ENCODE data around the gene SIPA1. TPM values are rescaled to one million over a fixed set of nuclear protein-coding genes. Genes with fewer than 3 reads are reported as not detected.
A peak's percentile ranks its signal among the peaks of the same experiment; 100 is the strongest.

SIPA1 gene, protein sequence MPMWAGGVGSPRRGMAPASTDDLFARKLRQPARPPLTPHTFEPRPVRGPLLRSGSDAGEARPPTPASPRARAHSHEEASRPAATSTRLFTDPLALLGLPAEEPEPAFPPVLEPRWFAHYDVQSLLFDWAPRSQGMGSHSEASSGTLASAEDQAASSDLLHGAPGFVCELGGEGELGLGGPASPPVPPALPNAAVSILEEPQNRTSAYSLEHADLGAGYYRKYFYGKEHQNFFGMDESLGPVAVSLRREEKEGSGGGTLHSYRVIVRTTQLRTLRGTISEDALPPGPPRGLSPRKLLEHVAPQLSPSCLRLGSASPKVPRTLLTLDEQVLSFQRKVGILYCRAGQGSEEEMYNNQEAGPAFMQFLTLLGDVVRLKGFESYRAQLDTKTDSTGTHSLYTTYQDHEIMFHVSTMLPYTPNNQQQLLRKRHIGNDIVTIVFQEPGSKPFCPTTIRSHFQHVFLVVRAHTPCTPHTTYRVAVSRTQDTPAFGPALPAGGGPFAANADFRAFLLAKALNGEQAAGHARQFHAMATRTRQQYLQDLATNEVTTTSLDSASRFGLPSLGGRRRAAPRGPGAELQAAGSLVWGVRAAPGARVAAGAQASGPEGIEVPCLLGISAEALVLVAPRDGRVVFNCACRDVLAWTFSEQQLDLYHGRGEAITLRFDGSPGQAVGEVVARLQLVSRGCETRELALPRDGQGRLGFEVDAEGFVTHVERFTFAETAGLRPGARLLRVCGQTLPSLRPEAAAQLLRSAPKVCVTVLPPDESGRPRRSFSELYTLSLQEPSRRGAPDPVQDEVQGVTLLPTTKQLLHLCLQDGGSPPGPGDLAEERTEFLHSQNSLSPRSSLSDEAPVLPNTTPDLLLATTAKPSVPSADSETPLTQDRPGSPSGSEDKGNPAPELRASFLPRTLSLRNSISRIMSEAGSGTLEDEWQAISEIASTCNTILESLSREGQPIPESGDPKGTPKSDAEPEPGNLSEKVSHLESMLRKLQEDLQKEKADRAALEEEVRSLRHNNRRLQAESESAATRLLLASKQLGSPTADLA
- total RNA-seq = 100 to 1,000 TPM in 1 of 3 donors, 10 to 100 TPM in 2; 80.0 to 101 (median 95.4) TPM

DNA sequence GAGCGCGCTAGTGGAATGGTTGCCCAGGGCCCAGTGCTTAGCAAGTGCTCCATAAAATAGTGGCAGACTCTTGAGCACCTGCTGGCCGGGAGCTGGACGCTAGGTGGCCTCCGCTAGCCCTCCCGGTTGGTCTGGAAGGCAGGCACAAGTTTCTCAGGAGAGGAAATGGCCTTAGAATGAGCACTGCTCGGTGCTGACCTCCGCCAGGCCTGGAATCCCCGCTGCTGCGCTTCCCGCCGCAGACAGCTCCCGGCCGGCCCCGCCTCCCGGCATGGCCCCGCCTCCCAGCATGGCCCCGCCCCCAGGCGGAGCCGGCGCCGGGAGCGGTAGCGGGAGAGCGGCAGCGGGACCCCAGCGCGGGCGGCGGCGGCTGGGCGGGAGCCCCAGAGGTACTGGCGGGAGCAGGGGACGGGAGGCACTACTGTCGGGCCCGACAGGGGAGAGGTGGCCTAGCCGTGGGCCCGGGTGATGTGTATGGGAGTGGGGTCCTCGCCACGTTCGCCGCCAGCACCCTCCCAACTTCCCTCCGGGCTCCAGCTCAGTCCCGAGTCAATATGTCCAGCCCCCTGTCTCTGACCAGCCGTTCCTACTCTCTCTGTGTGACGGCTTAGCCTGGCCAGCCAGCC is at the start of gene SIPA1:
SIPA1 (plus strand) TSS at position 308 of the 626 bp plus-strand sequence. CDS start 2,821 bp downstream, outside the sequence.
- H3K27me3 Mint-ChIP-seq (ENCODE audit: low read depth) = no peaks in the 10 kb centered on the region
- H3K4me1 Mint-ChIP-seq (ENCODE audit: low read depth) = peaks cover 52% of the 10 kb centered on the region

DNA sequence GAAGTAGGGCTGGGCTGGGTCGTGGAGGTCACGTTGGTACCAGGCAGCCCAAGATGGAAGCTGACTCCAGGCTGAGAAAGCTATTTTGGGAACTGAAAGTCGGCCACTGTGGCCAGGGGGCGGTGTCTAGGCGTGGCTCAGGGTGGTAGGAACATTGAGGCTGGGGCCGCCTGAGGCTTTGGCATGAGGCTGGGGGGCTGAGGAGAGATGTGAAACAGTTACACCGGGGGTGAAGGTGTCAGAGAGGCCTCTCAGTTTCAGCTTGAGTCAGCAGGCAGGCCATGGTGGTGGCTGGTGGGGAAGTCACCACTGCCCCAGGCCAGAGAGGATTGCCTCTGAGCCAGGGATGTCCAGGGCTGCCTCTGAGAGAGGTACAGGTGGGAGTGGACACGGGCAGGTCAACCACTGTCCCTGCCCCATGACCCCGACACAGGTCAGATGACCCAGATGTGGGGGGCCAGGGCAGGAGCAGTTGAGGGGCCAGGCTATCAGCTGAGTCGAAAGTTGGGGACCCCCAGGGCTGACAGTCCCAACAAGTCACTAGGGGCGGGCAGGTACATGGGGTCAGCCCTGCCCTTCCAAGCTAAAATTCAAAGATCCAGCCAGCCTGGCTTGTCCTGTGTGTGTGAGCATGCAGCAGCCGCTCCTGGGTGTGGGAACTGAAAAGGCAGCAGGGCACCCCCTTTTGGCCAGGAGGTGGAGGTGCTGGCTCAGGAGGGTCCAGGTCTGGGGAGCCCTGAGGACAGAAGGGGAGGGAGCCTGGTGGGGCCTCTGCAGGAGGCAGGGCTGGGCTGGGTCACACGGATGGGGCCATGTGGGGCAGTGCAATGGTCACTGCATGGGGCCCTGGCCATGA is 49.5 kb upstream of the SIPA1 start:
- H3K36me3 Mint-ChIP-seq (ENCODE audit: insufficient read depth) = peaks cover 9% of the 10 kb centered on the region
- peak overlapping the region; percentile 59 for H3K4me3 Mint-ChIP-seq
- DNase-seq (peak; percentile 70), ATAC-seq (peak; percentile 84 to 88)
- no peaks in the 10 kb centered on the region for H3K9me3 Mint-ChIP-seq
- peaks cover 31% of the 10 kb centered on the region for H3K4me1 Mint-ChIP-seq (ENCODE audit: low read depth)
- H3K27me3 Mint-ChIP-seq (ENCODE audit: low read depth) = no peaks in the 10 kb centered on the region

More for the DNA sequence above, at the start of gene SIPA1:
- no peaks in the 10 kb centered on the region for H3K9me3 Mint-ChIP-seq
- DNase-seq (peak; percentile 68), ATAC-seq (peak; percentile 80)
- H3K4me3 Mint-ChIP-seq = peak within 1 kb of the TSS; percentile 89
- peaks cover 6% of the 10 kb centered on the region for H3K36me3 Mint-ChIP-seq (ENCODE audit: insufficient read depth)

DNA sequence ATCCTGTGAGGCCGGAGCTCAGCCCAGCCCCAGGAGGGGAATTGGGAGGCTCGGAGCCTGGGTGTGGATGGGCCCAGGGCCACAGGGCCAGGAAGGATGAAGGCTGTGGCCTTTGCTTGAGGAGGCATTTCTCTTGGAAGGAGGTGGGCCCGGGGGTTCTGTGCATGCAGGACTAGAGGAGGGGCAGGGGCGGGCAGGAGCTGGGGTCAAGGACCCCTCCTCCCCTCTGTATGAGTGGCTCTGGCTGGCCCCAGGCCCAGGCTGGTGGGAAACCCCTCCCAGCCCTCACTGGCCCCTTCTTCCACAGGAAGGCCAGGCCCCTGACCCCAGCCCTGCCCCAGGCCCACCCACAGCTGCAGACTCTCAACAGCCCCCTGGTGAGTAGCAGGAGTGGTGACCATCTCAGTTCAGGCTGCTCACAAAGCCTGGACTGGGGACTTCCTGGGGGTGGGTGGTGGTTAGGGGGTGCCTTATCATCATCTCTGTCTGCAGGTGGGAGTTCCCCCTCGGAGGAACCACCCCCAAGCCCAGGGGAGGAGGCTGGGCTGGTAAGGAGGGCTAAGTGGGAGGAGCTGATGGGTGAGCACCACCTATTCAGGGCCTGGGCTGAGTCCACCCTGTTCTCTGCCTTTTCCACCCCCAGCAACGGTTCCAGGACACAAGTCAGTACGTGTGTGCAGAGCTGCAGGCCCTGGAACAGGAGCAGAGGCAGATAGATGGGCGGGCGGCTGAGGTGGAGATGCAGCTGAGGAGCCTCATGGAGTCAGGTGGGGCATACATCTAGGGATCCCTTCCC is 48.3 kb upstream of the SIPA1 start:
- Mint-ChIP-seq H3K4me3 (no peak overlapping the region), H3K4me1 (ENCODE audit: low read depth) (peaks cover 29% of the 10 kb centered on the region), H3K36me3 (ENCODE audit: insufficient read depth) (peaks cover 4% of the 10 kb centered on the region), H3K9me3 (no peaks in the 10 kb centered on the region), H3K27me3 (ENCODE audit: low read depth) (no peaks in the 10 kb centered on the region)
- no peak for DNase-seq
- peak; percentile 38 to 41 for ATAC-seq

DNA sequence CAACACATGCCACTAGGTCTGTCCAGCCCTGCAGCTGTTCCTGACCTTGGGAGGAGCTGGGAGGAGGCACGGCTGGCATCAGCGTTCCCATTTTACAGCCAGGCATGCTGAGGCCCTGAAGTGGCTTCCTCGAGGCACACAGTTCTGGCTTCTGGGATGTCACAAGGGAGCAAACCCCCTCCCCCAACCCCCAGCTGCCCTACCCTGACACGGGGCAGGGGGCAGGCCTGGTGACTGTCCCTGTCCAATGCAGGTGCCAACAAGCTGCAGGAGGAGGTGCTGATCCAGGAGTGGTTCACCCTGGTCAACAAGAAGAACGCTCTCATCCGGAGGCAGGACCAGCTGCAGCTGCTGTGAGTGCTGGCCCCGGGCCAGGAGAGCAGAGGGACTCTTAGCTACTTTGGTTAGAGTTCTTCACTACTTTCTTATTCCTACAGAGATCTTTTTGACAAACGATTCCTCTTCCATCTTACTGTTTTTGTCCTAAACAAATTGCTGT is 47.6 kb upstream of the SIPA1 start:
- Mint-ChIP-seq H3K36me3 (ENCODE audit: insufficient read depth) (peaks cover 4% of the 10 kb centered on the region), H3K27me3 (ENCODE audit: low read depth) (no peaks in the 10 kb centered on the region), H3K4me1 (ENCODE audit: low read depth) (peaks cover 33% of the 10 kb centered on the region), H3K9me3 (no peaks in the 10 kb centered on the region), H3K4me3 (no peak overlapping the region)
- no peak for DNase-seq
- no peak for ATAC-seq

DNA sequence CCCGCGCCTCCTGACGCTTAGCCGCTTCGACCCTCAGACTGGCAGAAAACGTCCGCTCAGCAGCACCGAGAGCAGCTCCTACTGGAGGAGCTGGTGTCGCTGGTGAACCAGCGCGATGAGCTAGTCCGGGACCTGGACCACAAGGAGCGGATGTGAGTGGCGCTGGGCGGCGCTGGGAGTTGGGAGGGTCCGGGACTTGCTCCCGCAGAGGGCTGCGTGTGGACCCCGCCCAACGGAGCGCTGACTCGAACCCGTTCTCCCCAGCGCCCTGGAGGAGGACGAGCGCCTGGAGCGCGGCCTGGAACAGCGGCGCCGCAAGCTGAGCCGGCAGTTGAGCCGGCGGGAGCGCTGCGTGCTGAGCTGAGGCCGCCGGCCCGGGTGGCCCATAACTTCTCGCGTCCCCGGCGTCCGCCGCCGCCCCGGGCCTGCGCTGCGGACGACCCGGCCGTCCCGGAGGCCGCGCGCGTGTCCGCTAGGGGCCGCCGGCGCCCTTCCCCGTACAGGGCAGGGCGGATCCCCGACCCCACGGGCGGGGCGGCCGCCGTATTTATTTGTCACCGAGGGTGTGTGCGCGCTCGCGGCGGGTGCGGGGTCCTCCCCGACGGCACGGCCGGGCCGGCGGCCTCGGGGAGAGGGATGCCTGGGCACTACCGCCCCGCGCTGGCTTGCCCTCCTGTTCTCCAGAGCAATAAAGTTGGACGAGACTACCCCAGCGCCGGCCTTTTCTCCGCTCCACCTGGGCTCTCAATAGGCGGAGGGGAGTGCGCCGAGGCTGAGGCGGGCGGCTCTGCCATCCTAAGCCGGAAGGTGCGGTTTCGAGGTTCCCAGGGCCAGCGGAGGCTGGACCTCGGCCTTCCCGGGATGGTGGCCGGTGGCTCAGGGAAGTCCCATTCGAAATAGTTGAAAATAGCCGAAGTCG is 45.7 kb upstream of the SIPA1 start:
- ATAC-seq (no peak), DNase-seq (no peak)
- H3K9me3 Mint-ChIP-seq = no peaks in the 10 kb centered on the region
- peaks cover 29% of the 10 kb centered on the region for H3K4me1 Mint-ChIP-seq (ENCODE audit: low read depth)
- H3K4me3 Mint-ChIP-seq = no peak overlapping the region
- H3K36me3 Mint-ChIP-seq (ENCODE audit: insufficient read depth) = peaks cover 4% of the 10 kb centered on the region
- H3K27me3 Mint-ChIP-seq (ENCODE audit: low read depth) = no peaks in the 10 kb centered on the region

- no peak overlapping the region for H3K4me3 Mint-ChIP-seq
- peaks cover 22% of the 10 kb centered on the region for H3K4me1 Mint-ChIP-seq (ENCODE audit: low read depth)
- no peaks in the 10 kb centered on the region for H3K27me3 Mint-ChIP-seq (ENCODE audit: low read depth)
- ATAC-seq = no peak
- no peak for DNase-seq
- peaks cover 7% of the 10 kb centered on the region for H3K36me3 Mint-ChIP-seq (ENCODE audit: insufficient read depth)
- no peaks in the 10 kb centered on the region for H3K9me3 Mint-ChIP-seq
Measured at GRCh38 chr11:65592858-65593517, 44.9 kb upstream of the SIPA1 start.

- Mint-ChIP-seq H3K4me1 (ENCODE audit: low read depth) (peaks cover 14% of the 10 kb centered on the region), H3K27me3 (ENCODE audit: low read depth) (no peaks in the 10 kb centered on the region), H3K9me3 (no peaks in the 10 kb centered on the region), H3K4me3 (no peak overlapping the region), H3K36me3 (ENCODE audit: insufficient read depth) (peaks cover 7% of the 10 kb centered on the region)
- peak; percentile 46 for DNase-seq
- peak; percentile 46 to 54 for ATAC-seq
Measured at GRCh38 chr11:65593518-65594414, 44.1 kb upstream of the SIPA1 start.

GRCh38 chr11:65595131-65595530 is 42.8 kb upstream of the SIPA1 start:
- H3K36me3 Mint-ChIP-seq (ENCODE audit: insufficient read depth) = peaks cover 7% of the 10 kb centered on the region
- ATAC-seq = no peak
- peaks cover 8% of the 10 kb centered on the region for H3K4me1 Mint-ChIP-seq (ENCODE audit: low read depth)
- no peak overlapping the region for H3K4me3 Mint-ChIP-seq
- no peak for DNase-seq
- no peaks in the 10 kb centered on the region for H3K9me3 Mint-ChIP-seq
- no peaks in the 10 kb centered on the region for H3K27me3 Mint-ChIP-seq (ENCODE audit: low read depth)

DNA sequence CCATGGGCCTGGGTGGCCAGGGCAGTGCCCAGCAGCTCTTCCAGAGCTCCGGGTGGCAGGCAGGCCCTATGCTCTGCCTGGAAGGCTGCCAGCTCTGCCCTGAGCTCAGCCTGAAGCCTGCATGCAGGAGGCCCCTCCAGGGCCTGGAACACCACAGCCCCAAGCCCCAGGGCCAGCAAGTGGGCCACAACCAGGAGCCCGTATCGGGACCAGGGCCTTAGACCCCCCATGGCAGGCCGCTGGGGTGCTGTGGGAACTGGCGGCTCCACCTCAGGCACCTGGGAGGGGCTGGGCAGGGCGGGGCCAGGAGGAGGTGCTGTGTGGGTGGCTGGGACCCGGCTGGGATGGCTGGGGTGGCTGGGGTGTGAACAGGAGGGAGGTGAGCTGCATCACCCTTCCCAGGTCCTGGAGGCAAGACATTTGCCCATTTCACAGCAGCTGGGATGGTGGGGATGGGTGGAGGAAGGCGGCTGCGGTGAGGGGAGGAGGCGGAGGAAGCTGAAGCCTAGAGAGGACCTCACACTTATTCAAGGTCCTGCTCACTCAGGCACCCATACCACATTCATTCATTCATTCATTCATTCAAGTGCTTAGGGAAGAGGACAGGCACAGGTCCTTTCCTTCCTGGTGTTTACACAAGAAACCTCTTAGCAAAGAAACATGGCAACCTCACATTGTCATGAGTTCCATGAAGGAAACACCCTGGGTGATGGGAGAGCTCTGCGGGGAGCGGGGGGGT is 42.2 kb upstream of the SIPA1 start, which contains the start of gene KCNK7:
KCNK7 (minus strand) TSS at position 258 of the 739 bp plus-strand sequence; CDS start at position 230, 28 bp downstream.
- Mint-ChIP-seq H3K4me3 (no peak within 1 kb of the TSS), H3K9me3 (no peaks in the 10 kb centered on the region), H3K27me3 (ENCODE audit: low read depth) (no peaks in the 10 kb centered on the region), H3K36me3 (ENCODE audit: insufficient read depth) (peaks cover 4% of the 10 kb centered on the region), H3K4me1 (ENCODE audit: low read depth) (peaks cover 8% of the 10 kb centered on the region)
- DNase-seq = no peak
- ATAC-seq = peak in 1 of 2 donors; percentile 18

GRCh38 chr11:65596520-65596919 is 41.4 kb upstream of the SIPA1 start:
- Mint-ChIP-seq H3K4me3 (no peak overlapping the region), H3K9me3 (no peaks in the 10 kb centered on the region), H3K4me1 (ENCODE audit: low read depth) (peaks cover 8% of the 10 kb centered on the region), H3K36me3 (ENCODE audit: insufficient read depth) (peaks cover 4% of the 10 kb centered on the region), H3K27me3 (ENCODE audit: low read depth) (no peaks in the 10 kb centered on the region)
- DNase-seq (no peak), ATAC-seq (no peak)
